NCI-H1417 treated with DMSO at 0.1 percent for 48 hours (cell line): Measurements from ENCODE around the gene DNAJC10.

ENCODE experiments used
- DNase-seq: peaks from one replicate; lab custom pipeline; 2025; lab: John Stamatoyannopoulos, UW

The DNAJC10 gene

DNA sequence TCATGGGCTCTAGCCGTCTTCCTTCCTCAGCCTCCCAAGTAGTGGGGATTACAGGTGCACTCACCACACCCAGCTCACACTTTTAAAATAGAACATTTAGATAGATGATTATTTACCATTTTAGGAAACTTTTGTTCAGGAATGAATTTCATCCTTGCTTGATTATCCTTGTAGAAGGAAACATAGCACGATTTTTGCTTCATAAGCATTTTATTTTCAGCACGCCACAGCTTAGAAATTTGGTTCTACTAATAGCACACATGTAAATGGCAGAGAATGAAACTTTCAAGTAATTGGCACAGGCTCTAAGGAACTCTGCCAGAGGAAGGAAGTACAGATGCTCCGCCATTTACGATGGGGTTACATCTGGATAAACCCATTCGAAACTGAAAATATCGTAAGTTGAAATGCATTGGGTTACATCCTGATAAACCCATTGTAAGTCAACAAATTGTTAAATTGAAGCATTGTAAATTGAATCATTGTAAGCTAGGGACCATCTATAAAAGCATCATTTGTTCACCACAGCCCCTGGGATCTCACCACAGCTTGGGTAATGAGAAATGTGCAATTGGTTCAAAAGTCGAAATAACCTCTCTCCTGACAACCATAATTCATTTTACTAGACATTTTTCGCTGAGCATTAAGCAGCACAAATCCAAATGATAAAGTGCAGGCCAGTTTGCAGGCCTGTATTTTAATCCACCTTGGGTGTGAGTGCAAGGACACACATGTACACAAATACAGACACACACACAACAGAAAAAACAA lies 117.2 kb downstream of the DNAJC10 start:
- DNase-seq: no peak

DNA sequence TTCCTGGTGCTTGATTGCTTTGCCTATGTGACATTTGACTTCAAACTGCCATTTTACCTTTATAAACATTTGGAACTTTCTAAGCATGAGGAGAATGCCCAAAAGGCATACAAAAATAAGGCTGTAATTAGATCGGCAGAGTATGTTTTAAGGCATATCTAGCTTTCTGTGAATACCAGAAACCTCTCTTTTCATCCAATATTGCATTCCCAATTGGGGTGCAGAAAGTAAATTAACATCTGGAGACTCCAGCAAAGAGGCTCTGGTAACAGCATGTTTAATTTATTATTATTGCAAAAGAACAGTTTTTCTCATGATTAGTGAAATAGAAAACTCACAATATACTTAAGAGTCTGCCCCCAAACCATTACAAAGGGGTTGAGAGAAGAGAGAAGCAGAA lies 118.2 kb downstream of the DNAJC10 start:
- DNase-seq: no peak

DNA sequence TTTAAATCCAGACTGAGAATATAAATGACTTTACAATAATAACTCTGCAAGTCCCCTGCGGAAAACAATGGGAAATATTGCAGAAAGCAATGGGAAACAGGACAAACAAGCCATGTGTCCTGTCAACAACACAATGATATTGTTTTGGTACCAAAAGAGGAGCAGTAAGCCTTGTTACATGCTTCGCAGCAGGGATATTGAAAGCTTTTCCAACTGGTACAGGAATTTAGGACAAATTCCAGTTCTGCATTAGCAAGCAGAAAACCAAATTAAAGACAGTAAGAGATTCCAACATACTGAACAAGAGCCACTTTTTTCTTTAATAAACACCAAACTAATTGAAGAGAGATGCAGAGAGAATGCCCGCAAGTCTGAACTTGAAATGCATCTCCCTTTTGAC lies 120.4 kb downstream of the DNAJC10 start:
- no peak for DNase-seq
